GM12865 (cell line): ENCODE data around the gene UFL1.
A peak's percentile ranks its signal among the peaks of the same experiment; 100 is the strongest.
"Not testable (repeated sequence)": the region's sequence is repeated elsewhere in the genome, so short reads cannot be mapped to it uniquely, and the experiment has no call there.

Experiments used
- DNase-seq: peaks from one replicate; pipeline ENCODE4 v3.0.0; 2010; ENCODE audit warnings: low read depth
- H3K4me3 ChIP-seq: 2 replicates; pipeline ENCODE4 v1.5.1; 2011; ENCODE audit warnings: mild to moderate bottlenecking, low read depth, low read length, control low read depth
- TF ChIP-seq, protein P1 (sequence below): IDR thresholded peaks from 2 replicates; pipeline ENCODE4 v1.5.1; 2011; ENCODE audit warnings: low read length, control low read depth, low read depth, inconsistent platforms; ENCODE audit not compliant: insufficient read depth; ENCODE audit errors: missing control alignments

UFL1 gene

DNA sequence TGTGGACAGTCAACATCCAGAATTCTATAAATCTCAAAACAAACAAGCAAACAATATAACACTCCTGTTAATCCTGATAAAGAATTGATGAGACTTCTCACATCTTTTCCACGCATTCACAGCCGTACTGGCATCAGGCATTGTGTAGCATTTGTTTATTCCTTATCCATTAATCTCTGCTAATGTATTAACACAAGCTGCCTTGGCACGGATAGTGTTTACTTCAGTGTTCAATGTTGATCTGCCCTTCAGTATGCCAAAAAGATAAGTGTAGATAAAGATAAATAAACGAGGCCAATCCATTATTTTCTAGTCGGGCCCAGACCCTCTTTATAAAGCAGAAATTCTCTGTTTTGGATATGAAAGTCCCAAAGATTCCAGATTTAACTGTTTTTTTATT lies 16.1 kb downstream of the UFL1 start:
- H3K4me3 ChIP-seq, result no peak overlapping the region
- DNase-seq, result no peak
- TF ChIP-seq, protein P1, sequence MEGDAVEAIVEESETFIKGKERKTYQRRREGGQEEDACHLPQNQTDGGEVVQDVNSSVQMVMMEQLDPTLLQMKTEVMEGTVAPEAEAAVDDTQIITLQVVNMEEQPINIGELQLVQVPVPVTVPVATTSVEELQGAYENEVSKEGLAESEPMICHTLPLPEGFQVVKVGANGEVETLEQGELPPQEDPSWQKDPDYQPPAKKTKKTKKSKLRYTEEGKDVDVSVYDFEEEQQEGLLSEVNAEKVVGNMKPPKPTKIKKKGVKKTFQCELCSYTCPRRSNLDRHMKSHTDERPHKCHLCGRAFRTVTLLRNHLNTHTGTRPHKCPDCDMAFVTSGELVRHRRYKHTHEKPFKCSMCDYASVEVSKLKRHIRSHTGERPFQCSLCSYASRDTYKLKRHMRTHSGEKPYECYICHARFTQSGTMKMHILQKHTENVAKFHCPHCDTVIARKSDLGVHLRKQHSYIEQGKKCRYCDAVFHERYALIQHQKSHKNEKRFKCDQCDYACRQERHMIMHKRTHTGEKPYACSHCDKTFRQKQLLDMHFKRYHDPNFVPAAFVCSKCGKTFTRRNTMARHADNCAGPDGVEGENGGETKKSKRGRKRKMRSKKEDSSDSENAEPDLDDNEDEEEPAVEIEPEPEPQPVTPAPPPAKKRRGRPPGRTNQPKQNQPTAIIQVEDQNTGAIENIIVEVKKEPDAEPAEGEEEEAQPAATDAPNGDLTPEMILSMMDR, result no peak

GRCh38 chr6:96542702-96543101 lies 21.1 kb downstream of the UFL1 start:
- TF ChIP-seq, protein P1, result peak; percentile 26
- peak; percentile 19 for DNase-seq
- no peak overlapping the region for H3K4me3 ChIP-seq

DNA sequence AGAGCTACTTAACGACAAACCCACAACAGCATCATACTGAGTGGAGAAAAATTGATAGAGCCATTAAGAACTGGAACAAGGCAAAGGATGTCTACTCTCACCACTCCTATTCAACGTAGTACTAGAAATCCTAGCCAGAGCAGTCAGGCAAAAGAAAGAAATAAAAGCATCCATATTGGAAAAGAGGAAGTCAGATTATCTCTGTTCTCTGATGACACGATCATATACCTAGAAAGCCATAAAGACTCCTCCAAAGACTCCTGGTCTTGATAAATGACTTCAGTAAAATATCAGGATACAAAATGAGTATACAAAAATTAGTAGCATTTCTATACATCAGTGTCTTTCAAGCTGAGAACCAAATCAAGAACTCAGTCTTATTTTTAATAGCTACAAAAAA lies 24.3 kb downstream of the UFL1 start:
- TF ChIP-seq, protein P1, result no peak
- no peak for DNase-seq
- no peak overlapping the region for H3K4me3 ChIP-seq

DNA sequence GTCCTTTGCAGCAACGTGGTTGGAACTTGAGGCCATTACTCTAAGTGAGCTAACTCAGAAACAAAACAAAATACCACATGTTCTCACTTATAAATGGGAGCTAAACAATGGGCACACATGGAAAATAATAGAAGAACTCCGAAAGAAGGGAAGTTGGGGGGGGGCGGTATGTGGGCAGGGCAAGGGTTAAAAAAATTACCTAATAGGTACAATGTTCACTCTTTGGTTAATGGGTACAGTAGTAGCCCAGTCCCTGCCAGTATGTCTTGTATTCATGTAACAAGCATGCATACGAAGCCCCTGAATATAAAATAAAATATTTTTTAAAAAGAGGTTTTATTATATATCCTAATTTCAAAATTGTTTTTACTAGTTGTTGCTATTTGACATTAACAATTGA lies 26.0 kb downstream of the UFL1 start:
- no peak overlapping the region for H3K4me3 ChIP-seq
- TF ChIP-seq, protein P1, result no peak
- no peak for DNase-seq

DNA sequence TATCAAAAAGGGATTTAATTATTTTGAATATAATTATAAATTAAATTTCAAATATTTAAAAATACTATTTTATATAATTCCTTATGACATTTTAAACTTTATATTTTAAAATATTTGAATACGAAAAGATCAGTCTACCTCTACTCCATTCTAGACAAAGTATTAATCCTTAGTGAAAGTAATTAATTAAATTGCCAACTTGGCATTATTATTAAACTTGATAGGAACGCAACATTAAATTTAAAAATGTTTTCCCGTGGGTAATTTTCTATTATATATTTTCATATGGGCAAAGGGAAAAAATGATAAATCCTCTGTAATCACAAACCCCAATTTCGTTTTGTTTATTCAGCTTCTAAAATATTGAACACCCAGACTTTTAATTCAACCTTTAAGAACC lies 33.0 kb downstream of the UFL1 start:
- H3K4me3 ChIP-seq, result no peak overlapping the region
- TF ChIP-seq, protein P1, result no peak
- DNase-seq, result no peak

GRCh38 chr6:96559740-96560139 lies 38.1 kb downstream of the UFL1 start:
- not testable (repeated sequence) for DNase-seq, H3K4me3 ChIP-seq

GRCh38 chr6:96562886-96563285 lies 41.3 kb downstream of the UFL1 start, which contains the start of gene FHL5:
Gene FHL5, plus strand, starts transcription at chr6:96563128. Its CDS starts 40,486 bp downstream, at chr6:96603614.
- H3K4me3 ChIP-seq, result no peak within 1 kb of the TSS
- DNase-seq, result no peak
- TF ChIP-seq, protein P1, result no peak
